Measurements from ENCODE around the gene NECAB3.

DNA sequence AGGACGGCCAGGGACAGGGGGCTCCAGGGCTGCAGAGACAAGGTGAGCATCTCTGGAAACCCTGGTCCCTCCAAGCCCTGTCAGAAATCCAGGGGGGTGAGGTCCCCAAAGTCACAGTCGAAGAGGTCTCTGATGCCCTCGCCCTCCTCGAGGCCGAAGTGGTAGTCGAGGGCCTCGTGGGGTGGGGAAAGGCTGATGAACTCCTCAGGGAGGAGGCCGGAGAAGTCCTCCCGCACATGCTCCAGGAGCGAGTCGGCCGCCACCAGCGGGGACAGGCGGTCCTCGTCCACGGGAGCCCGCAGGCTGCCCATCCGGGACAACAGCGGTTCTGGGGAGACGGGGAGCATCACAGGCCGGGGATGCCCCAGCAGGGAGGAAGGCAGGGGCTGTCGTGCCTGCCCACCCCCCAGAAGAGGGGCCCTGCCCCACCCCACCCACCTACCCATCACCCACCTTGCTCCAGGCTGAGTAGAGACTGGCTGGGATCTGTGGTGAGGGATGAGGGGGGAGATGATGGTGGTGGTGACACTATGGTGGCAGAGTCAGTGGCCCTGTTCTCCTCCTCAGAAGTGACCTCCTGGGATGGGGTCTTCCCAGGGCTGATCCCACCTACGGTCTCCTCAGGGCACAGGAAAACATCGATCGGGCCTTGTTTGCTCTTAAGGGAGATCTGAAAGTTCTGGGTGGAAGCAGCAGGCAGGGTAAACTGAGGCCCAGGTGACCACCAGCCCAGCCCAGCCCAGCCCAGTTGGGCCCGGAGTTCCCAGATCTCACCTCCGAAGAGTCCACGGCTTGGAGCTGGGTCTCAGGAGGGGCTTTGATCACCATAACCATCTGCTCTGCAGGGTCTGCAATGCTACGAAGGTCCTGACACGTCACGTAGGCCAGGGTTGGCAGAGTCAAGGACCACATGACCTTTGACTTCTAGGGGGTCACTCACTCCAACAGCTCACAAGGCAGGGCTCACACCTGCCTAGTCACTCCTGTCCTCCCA lies 2.7 kb upstream of the NECAB3 start:
- TF ChIP-seq, protein P1, sequence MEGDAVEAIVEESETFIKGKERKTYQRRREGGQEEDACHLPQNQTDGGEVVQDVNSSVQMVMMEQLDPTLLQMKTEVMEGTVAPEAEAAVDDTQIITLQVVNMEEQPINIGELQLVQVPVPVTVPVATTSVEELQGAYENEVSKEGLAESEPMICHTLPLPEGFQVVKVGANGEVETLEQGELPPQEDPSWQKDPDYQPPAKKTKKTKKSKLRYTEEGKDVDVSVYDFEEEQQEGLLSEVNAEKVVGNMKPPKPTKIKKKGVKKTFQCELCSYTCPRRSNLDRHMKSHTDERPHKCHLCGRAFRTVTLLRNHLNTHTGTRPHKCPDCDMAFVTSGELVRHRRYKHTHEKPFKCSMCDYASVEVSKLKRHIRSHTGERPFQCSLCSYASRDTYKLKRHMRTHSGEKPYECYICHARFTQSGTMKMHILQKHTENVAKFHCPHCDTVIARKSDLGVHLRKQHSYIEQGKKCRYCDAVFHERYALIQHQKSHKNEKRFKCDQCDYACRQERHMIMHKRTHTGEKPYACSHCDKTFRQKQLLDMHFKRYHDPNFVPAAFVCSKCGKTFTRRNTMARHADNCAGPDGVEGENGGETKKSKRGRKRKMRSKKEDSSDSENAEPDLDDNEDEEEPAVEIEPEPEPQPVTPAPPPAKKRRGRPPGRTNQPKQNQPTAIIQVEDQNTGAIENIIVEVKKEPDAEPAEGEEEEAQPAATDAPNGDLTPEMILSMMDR (IDR thresholded peaks at IDR 0.05), result no peak
- no peak for TF ChIP-seq EZH2phosphoT487 (IDR thresholded peaks at IDR 0.05)
- no peak for TF ChIP-seq EZH2 (IDR thresholded peaks at IDR 0.05)
